ENCODE results near the gene PCDHB13.
"Not testable (repeated sequence)": the region's sequence is repeated elsewhere in the genome, so short reads cannot be mapped to it uniquely, and the experiment has no call there.

PCDHB13 gene

DNA sequence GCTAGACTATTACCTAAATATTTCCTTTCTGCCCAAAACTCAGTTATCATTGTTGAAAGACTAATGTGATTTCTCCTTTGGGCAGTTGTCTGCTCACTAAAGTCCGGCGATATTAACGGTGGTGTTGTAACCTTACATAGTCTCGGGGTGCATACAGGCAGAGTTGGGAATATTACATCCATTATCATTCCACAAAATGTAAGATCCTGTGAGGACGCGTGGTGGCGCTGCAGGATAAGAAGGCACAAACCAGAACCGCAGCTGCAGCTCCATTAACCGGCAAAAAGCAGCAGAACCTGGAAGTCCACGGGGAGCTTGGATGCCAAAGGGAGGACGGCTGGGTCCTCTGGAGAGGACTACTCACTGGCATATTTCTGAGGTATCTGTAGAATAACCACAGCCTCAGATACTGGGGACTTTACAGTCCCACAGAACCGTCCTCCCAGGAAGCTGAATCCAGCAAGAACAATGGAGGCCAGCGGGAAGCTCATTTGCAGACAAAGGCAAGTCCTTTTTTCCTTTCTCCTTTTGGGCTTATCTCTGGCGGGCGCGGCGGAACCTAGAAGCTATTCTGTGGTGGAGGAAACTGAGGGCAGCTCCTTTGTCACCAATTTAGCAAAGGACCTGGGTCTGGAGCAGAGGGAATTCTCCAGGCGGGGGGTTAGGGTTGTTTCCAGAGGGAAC is at the start of gene PCDHB13:
Gene PCDHB13 (plus strand): TSS at position 264 of the 684 bp plus-strand sequence. CDS start 205 bp downstream, at position 469.
- in situ Hi-C loops (cut with HindIII; ENCODE audit: low pct_ligation_motif_present, low pct_unique_long_range_greater_than_20kb, low sequenced_read_pairs) = not testable (repeated sequence)
- DNase-seq = peak; percentile 58

GRCh38 chr5:141172381-141173204 is 41.1 kb upstream of the PCDHB13 start, which contains the start of gene PCDHB7:
Gene PCDHB7, plus strand, starts transcription at chr5:141172644. Its CDS starts 192 bp downstream, at chr5:141172836.
- peak; percentile 44 for DNase-seq
- in situ Hi-C loops (cut with HindIII; ENCODE audit: low pct_ligation_motif_present, low pct_unique_long_range_greater_than_20kb, low sequenced_read_pairs) = no loop called here

- DNase-seq; in situ Hi-C loops (cut with HindIII; ENCODE audit: low pct_ligation_motif_present, low pct_unique_long_range_greater_than_20kb, low sequenced_read_pairs): not testable (repeated sequence)
Observed at GRCh38 chr5:141174291-141175104, 39.2 kb upstream of the PCDHB13 start.

DNA sequence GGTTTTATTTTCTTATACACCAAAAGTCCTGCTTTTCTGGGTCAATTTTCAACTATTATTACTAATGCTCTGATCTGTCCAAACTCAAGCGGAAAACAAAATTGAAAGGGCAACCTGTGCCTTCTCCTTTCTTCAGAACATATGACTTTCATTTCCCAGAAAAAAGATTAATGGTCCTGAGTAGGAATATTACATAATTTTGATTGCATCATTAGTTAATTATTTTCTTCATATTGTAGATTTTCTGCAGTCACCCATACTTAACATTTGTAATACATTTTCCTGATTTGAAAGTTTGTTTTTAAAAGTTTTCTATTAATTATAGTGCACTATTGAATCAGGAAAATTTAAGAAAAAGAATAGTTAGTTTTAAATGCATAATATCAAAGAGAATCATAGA is 37.8 kb upstream of the PCDHB13 start:
- DNase-seq = no peak
- in situ Hi-C loops (cut with HindIII; ENCODE audit: low pct_ligation_motif_present, low pct_unique_long_range_greater_than_20kb, low sequenced_read_pairs) = no loop called here

DNA sequence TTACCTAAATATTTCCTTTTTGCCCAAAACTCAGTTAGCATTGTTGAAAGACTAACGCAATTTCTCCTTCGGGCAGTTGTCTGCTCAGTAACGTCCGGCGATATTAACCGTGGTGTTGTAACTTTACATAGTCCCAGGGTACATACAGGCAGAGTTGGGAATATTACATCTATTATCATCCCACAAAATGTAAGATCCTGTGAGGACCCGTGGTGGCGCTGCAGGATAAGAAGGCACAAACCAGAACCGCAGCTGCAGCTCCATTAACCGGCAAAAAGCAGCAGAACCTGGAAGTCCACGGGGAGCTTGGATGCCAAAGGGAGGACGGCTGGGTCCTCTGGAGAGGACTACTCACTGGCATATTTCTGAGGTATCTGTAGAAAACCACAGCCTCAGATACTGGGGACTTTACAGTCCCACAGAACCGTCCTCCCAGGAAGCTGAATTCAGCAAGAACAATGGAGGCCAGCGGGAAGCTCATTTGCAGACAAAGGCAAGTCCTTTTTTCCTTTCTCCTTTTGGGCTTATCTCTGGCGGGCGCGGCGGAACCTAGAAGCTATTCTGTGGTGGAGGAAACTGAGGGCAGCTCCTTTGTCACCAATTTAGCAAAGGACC is 36.0 kb upstream of the PCDHB13 start, which contains the start of gene PCDHB8:
Gene PCDHB8 (plus strand): TSS at position 214 of the 615 bp plus-strand sequence. CDS start 245 bp downstream, at position 459.
- in situ Hi-C loops (cut with HindIII; ENCODE audit: low pct_ligation_motif_present, low pct_unique_long_range_greater_than_20kb, low sequenced_read_pairs) = not testable (repeated sequence)
- DNase-seq = peak; percentile 45

GRCh38 chr5:141179371-141179770 is 34.3 kb upstream of the PCDHB13 start:
- DNase-seq; in situ Hi-C loops (cut with HindIII; ENCODE audit: low pct_ligation_motif_present, low pct_unique_long_range_greater_than_20kb, low sequenced_read_pairs): not testable (repeated sequence)

GRCh38 chr5:141179876-141180275 is 33.8 kb upstream of the PCDHB13 start:
- in situ Hi-C loops (cut with HindIII; ENCODE audit: low pct_ligation_motif_present, low pct_unique_long_range_greater_than_20kb, low sequenced_read_pairs); DNase-seq: not testable (repeated sequence)

GRCh38 chr5:141180313-141180712 is 33.4 kb upstream of the PCDHB13 start:
- DNase-seq = no peak
- in situ Hi-C loops (cut with HindIII; ENCODE audit: low pct_ligation_motif_present, low pct_unique_long_range_greater_than_20kb, low sequenced_read_pairs) = no loop called here

- DNase-seq = no peak
- in situ Hi-C loops (cut with HindIII; ENCODE audit: low pct_ligation_motif_present, low pct_unique_long_range_greater_than_20kb, low sequenced_read_pairs) = no loop called here
Observed at GRCh38 chr5:141182248-141182647, 31.5 kb upstream of the PCDHB13 start, which contains the start of gene PCDHB16. Gene PCDHB16, plus strand, starts transcription at chr5:141182387. Its CDS starts 173 bp downstream, at chr5:141182560.

- DNase-seq; in situ Hi-C loops (cut with HindIII; ENCODE audit: low pct_ligation_motif_present, low pct_unique_long_range_greater_than_20kb, low sequenced_read_pairs): not testable (repeated sequence)
Observed at GRCh38 chr5:141184117-141184855, 29.4 kb upstream of the PCDHB13 start.

GRCh38 chr5:141186897-141187512 is 26.7 kb upstream of the PCDHB13 start, which contains the start of gene PCDHB9:
Gene PCDHB9, plus strand, starts transcription at chr5:141187161. Its CDS starts 158 bp downstream, at chr5:141187319.
- in situ Hi-C loops (cut with HindIII; ENCODE audit: low pct_ligation_motif_present, low pct_unique_long_range_greater_than_20kb, low sequenced_read_pairs) = no loop called here
- DNase-seq = no peak

DNA sequence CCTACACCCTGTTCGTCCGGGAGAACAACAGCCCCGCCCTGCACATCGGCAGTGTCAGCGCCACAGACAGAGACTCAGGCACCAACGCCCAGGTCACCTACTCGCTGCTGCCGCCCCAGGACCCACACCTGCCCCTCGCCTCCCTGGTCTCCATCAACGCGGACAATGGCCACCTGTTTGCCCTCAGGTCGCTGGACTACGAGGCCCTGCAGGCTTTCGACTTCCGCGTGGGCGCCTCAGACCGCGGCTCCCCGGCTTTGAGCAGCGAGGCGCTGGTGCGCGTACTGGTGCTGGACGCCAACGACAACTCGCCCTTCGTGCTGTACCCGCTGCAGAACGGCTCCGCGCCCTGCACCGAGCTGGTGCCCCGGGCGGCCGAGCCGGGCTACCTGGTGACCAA is 25.0 kb upstream of the PCDHB13 start:
- DNase-seq; in situ Hi-C loops (cut with HindIII; ENCODE audit: low pct_ligation_motif_present, low pct_unique_long_range_greater_than_20kb, low sequenced_read_pairs): not testable (repeated sequence)

DNA sequence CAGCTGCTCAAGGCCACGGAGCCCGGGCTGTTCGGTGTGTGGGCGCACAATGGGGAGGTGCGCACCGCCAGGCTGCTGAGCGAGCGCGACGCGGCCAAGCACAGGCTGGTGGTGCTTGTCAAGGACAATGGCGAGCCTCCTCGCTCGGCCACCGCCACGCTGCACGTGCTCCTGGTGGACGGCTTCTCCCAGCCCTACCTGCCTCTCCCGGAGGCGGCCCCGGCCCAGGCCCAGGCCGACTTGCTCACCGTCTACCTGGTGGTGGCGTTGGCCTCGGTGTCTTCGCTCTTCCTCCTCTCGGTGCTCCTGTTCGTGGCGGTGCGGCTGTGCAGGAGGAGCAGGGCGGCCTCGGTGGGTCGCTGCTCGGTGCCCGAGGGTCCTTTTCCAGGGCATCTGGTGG is 24.6 kb upstream of the PCDHB13 start:
- in situ Hi-C loops (cut with HindIII; ENCODE audit: low pct_ligation_motif_present, low pct_unique_long_range_greater_than_20kb, low sequenced_read_pairs); DNase-seq: not testable (repeated sequence)

- peak; percentile 41 for DNase-seq
- in situ Hi-C loops (cut with HindIII; ENCODE audit: low pct_ligation_motif_present, low pct_unique_long_range_greater_than_20kb, low sequenced_read_pairs) = no loop called here
Observed at GRCh38 chr5:141192110-141192725, 21.5 kb upstream of the PCDHB13 start, which contains the start of gene PCDHB10. Gene PCDHB10, plus strand, starts transcription at chr5:141192353. Its CDS starts 200 bp downstream, at chr5:141192553.

GRCh38 chr5:141194332-141194731 is 19.4 kb upstream of the PCDHB13 start:
- in situ Hi-C loops (cut with HindIII; ENCODE audit: low pct_ligation_motif_present, low pct_unique_long_range_greater_than_20kb, low sequenced_read_pairs); DNase-seq: not testable (repeated sequence)

- in situ Hi-C loops (cut with HindIII; ENCODE audit: low pct_ligation_motif_present, low pct_unique_long_range_greater_than_20kb, low sequenced_read_pairs) = no loop called here
- no peak for DNase-seq
Observed at GRCh38 chr5:141196363-141196762, 17.4 kb upstream of the PCDHB13 start.
